Measurements from ENCODE around the gene TBC1D5.

- TF ChIP-seq POLR2A (IDR thresholded peaks at IDR 0.05) (no peak), CTCF (IDR thresholded peaks at IDR 0.05) (no peak), POLR2AphosphoS5 (IDR thresholded peaks at IDR 0.05; ENCODE audit: insufficient read depth in 1 of 2, low read depth in 1 of 2) (no peak)
Observed at GRCh38 chr3:17752436-17752835, 10.0 kb upstream of the TBC1D5 start.

Measured in vagina (tissue), 2 donors.